CD4-positive, alpha-beta T cell treated with Interleukin-17A for 1 hour (primary cell): ENCODE results near the gene ZG16B.

Source experiments
- DNase-seq: peaks from one replicate; pipeline ENCODE4 v3.0.0-alpha.2; 2020

ZG16B gene

DNA sequence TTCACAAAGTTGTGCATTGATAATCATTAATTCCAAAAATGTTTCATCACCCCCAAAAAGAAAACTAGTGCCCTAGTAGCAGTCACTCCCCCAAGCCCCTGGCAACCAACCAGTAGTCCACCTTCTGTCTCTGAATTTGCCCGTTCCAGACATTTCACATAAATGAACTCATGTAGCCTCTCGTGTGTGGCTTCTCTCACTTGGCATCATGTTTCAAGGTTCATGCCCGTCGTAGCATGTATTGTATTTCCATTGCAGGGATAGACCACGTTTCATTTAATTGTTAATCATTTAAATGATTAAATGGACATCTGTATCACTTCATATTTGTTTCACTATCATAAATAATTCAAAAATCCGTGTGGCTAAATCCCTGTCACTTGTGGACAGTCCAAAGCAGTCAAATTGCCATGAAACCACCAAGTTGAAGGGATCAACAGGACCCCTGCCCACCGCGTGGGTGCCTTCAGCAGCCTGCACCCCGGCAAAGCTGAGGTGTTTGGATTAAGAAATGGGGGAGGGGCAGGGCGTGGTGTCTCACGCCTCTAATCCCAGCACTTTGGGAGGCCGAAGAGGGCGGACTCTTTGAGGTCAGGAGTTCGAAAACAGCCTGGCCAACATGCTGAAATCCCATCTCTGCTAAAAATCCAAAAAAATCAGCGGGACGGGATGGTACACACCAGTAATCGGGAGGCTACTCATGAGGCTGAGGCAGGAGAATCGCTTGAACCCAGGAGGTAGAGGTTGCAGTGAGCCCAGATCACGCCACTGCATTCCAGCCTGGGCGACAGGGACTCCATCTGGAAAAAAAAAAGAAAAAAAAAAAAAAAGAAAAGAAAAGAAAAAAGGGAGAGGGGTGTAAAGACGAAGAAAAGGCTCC, 44.2 kb downstream of the ZG16B start:
- no peak for DNase-seq

DNA sequence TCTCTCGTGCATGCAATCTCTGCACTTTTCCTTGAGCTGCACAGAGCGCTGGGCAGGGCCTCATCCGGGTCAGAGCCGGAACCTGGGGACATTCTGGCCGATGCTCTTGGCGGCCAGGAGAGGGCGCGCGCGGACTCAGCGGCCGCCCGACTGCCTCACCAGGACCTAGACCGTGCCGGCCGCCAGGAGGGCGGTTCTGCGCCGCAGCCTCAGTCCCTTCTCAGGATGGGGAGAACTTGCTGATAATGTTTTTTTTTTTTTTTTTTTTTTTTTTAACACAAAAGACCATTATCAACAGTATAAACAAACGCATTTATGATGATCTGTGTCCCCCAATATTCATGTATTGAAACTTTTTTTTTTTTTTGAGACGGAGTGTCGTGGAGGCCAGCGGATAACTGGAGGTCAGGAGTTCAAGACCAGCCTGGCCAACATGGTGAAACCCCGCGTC, 44.8 kb downstream of the ZG16B start:
- DNase-seq: peak; percentile 78

DNA sequence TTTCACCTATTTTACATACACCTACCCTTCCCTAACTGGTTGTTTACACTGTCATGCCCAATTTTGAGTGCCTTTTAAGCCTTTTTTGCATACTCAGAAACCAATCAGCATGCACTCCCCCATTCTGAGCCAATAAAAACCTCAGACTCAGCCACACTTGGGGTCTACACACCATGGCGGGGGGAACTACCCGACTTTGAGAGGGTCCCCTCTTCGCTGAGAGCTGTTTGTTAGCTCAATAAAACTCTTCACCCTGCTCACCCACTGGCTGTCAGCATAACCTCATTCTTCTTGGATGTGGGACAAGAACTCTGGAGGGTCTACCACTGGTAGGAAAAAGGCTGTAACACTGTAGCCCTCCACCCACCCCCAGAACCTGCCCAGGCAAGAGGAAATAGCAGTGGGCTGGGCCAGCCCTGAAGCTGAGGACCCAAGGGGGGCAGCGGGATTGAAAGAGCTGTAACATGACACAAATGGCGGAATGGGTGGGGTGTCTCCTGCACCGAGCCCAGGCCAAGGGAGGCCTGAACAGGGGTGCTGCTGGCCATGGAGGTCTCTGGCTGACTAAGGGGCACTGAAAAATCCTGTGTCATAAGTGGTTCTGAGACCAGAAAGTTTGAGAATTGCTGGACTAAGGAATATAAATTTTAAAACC, 49.9 kb downstream of the ZG16B start:
- DNase-seq: no peak
